Natural killer cell treated with Interleukin-12 subunit alpha and Interleukin-12 subunit beta and Interleukin-15 and Interleukin-18, amount 100 ng/mL, for 72 hours (primary cell): Measurements from ENCODE around the gene STK33. TPM values are rescaled to one million over a fixed set of nuclear protein-coding genes. Genes with fewer than 3 reads are reported as not detected.

Source experiments
- ATAC-seq, 2 donors: fragments of 150-1000 bp; cut with Tn5 transposase in 1 of 2; sonication (Bioruptor Pico), chemical (Tn5 transposase) in 1 of 2; 2 replicates each; pipeline ENCODE4 v1.10.0; 2021
- DNase-seq: peaks from one replicate; pipeline ENCODE4 v3.0.0; 2022; ENCODE audit warnings: low spot score
- H3K27ac Mint-ChIP-seq, 2 donors: 1 replicate in 1 of 2; 2 replicates in 1 of 2; pipeline ENCODE4 v1.8.0; 2022; ENCODE audit warnings: mixed read lengths in 2 of 2, mild to moderate bottlenecking in 1 of 2, moderate library complexity in 1 of 2
- H3K27me3 Mint-ChIP-seq, 2 donors: 1 replicate in 1 of 2; 2 replicates in 1 of 2; pipeline ENCODE4 v1.8.0; 2022; ENCODE audit warnings: mixed read lengths in 2 of 2
- H3K36me3 Mint-ChIP-seq: one replicate; pipeline ENCODE4 v1.8.0; 2022; ENCODE audit warnings: mixed read lengths
- H3K4me1 Mint-ChIP-seq, 2 donors: 1 replicate in 1 of 2; 2 replicates in 1 of 2; pipeline ENCODE4 v1.8.0; 2022; ENCODE audit warnings: low read depth in 2 of 2, mixed read lengths in 2 of 2, mild to moderate bottlenecking in 1 of 2
- H3K4me3 Mint-ChIP-seq: one replicate; pipeline ENCODE4 v1.8.0; 2022; ENCODE audit warnings: mixed read lengths
- H3K9me3 Mint-ChIP-seq: 2 replicates; pipeline ENCODE4 v1.8.0; 2022; ENCODE audit warnings: mixed read lengths
- total RNA-seq, 2 donors: library from RNA; stranded (reverse); gene quantifications; one replicate each; pipeline ENCODE4 v1.2.3, GENCODE V29; 2022

Gene STK33
- total RNA-seq, 2 donors from 2014 or later = 0.74 to 1.5 TPM

GRCh38 chr11:8403310-8403709 lies 190.7 kb downstream of the STK33 start:
- no peak overlapping the region for H3K4me3 Mint-ChIP-seq
- no peak for ATAC-seq
- peaks cover 2 to 15% of the 10 kb centered on the region in 2 donors for H3K27me3 Mint-ChIP-seq
- no peaks in the 10 kb centered on the region for H3K4me1 Mint-ChIP-seq
- no peak for DNase-seq
- H3K9me3 Mint-ChIP-seq = no peaks in the 10 kb centered on the region
- no peaks in the 10 kb centered on the region for H3K36me3 Mint-ChIP-seq
- no peak overlapping the region for H3K27ac Mint-ChIP-seq

DNA sequence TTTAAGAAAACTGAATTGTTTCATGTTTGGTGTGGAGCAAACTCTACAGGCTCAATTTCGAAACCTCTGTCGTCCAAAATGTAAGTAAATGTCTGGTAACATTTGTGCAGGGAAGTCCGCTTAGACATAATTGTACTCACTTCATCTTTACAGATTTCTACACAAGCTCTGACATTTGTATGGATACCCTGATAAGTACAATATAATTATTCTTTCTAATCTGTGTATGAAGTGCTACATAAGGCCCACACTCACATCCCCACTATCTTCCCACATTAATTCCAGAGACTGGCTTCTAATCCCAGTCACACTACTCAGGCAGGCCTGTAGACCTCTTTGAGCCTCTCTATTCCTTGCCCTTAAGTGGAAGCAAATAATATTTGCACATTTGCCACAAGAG lies 201.1 kb downstream of the STK33 start:
- Mint-ChIP-seq H3K9me3 (no peaks in the 10 kb centered on the region), H3K4me3 (no peak overlapping the region), H3K27ac (no peak overlapping the region), H3K4me1 (no peaks in the 10 kb centered on the region), H3K36me3 (no peaks in the 10 kb centered on the region), H3K27me3 (peaks cover 13 to 27% of the 10 kb centered on the region in 2 donors)
- no peak for ATAC-seq
- DNase-seq = no peak

DNA sequence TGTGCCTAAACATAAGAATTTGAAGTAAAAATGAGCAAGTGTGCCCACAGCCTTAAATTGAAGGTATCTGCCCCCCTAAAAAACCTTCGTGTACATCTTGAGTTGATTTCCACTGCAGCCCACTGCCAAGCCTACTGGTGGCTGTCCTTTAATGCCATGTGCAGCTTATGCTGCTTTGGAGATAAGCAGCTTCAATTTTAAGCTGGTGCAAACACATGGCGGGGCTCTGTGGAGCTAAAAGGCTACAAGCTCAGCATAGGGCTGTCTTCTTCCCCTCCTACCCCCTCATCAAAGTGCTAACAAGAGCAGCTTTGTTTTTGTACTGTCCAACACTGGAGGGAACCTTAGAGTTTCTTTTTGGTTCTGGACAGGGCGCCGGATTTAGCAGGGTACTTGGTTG lies 201.9 kb downstream of the STK33 start:
- Mint-ChIP-seq H3K9me3 (no peaks in the 10 kb centered on the region), H3K4me1 (no peaks in the 10 kb centered on the region), H3K27me3 (peaks cover 14 to 21% of the 10 kb centered on the region in 2 donors), H3K36me3 (no peaks in the 10 kb centered on the region), H3K4me3 (no peak overlapping the region), H3K27ac (no peak overlapping the region)
- DNase-seq (no peak), ATAC-seq (no peak)

GRCh38 chr11:8390851-8391612 lies 203.0 kb downstream of the STK33 start:
- no peaks in the 10 kb centered on the region for H3K36me3 Mint-ChIP-seq
- DNase-seq (no peak), ATAC-seq (no peak)
- H3K4me1 Mint-ChIP-seq = no peaks in the 10 kb centered on the region
- H3K9me3 Mint-ChIP-seq = no peaks in the 10 kb centered on the region
- H3K27ac Mint-ChIP-seq = no peak overlapping the region
- H3K27me3 Mint-ChIP-seq = peaks cover 14 to 21% of the 10 kb centered on the region in 2 donors
- H3K4me3 Mint-ChIP-seq = no peak overlapping the region

GRCh38 chr11:8389029-8389996 lies 204.7 kb downstream of the STK33 start:
- peaks cover 8 to 14% of the 10 kb centered on the region in 2 donors for H3K27me3 Mint-ChIP-seq
- H3K4me1 Mint-ChIP-seq = no peaks in the 10 kb centered on the region
- DNase-seq (no peak), ATAC-seq (no peak)
- H3K36me3 Mint-ChIP-seq = no peaks in the 10 kb centered on the region
- H3K9me3 Mint-ChIP-seq = no peaks in the 10 kb centered on the region
- no peak overlapping the region for H3K27ac Mint-ChIP-seq
- H3K4me3 Mint-ChIP-seq = no peak overlapping the region

DNA sequence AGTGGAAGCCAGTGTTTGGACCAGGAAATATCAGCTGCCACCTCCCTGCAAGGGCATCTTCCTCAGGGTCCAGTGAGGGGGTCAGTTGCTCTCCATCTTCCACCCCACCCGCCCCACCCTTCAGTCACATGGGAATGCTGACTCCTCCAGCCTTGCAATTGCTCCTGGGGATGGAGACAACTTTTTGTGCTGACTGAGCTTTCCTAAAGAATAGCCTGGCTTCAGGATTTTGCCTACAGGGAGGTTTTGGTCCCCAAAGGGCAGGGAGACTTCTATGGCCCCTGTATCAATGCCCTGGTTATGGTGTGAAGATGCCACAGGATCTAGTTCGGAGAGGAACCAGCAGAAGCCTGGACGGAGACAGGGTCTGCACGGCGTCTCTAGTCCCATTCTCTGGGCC lies 206.3 kb downstream of the STK33 start:
- no peak for DNase-seq
- Mint-ChIP-seq H3K4me3 (no peak overlapping the region), H3K4me1 (no peaks in the 10 kb centered on the region), H3K9me3 (no peaks in the 10 kb centered on the region), H3K36me3 (no peaks in the 10 kb centered on the region), H3K27me3 (peaks cover 8 to 11% of the 10 kb centered on the region in 2 donors), H3K27ac (no peak overlapping the region)
- no peak for ATAC-seq

DNA sequence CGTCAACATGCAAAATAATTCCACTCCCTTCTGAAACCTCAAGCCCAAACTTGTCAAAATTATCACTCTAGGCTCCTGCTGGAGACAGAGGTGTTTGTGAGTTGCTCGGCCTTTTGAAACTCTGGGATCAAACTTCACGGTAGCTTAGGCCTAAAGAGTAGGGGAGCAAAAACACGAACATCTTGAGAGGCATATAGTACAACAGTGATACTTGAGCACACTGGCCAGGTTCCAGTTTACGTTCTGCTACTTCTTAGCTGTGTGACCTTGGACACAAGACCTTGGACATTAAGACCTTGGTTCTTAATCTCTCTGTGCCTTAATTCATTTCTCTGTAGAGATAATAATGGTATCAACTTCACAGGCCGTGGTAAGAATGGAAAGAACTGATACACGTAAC lies 206.9 kb downstream of the STK33 start:
- H3K4me3 Mint-ChIP-seq = no peak overlapping the region
- H3K27ac Mint-ChIP-seq = no peak overlapping the region
- no peaks in the 10 kb centered on the region for H3K36me3 Mint-ChIP-seq
- H3K9me3 Mint-ChIP-seq = no peaks in the 10 kb centered on the region
- no peak for ATAC-seq
- peaks cover 8 to 11% of the 10 kb centered on the region in 2 donors for H3K27me3 Mint-ChIP-seq
- H3K4me1 Mint-ChIP-seq = no peaks in the 10 kb centered on the region
- DNase-seq = no peak

DNA sequence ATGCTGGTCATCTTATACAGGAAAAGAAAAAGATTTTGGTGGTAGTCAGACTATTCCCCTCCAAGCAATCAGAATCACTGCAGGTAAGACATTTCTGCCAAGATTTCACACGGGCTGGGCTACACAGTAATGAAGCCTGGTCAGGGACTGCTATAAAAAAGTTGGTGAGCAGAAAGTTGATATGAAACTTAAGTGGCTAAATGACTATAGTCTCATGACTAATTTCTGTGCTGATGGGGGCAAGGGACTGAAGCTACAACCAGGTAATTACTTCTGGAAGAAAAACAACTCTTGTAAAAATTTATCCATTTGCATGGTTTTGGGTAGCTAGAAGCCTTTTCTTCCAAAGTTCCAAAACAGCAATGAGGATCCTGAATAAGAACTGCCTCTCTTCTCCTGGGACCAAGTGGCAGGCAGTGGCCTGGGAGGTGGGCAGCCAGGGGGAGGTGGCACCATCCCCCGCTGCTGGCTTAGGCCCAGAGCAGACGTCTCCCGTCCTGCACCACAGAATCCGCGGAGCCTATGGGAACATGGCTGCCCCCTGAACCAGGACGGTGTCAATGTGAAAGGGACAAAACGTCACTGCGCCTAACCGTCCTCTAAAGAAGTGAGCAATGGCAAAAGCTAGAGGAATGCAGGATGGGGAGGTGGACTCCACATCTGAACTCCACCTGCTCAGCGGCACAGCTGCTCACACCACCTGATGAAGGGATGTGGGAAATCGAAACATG lies 207.7 kb downstream of the STK33 start:
- no peak overlapping the region for H3K27ac Mint-ChIP-seq

DNA sequence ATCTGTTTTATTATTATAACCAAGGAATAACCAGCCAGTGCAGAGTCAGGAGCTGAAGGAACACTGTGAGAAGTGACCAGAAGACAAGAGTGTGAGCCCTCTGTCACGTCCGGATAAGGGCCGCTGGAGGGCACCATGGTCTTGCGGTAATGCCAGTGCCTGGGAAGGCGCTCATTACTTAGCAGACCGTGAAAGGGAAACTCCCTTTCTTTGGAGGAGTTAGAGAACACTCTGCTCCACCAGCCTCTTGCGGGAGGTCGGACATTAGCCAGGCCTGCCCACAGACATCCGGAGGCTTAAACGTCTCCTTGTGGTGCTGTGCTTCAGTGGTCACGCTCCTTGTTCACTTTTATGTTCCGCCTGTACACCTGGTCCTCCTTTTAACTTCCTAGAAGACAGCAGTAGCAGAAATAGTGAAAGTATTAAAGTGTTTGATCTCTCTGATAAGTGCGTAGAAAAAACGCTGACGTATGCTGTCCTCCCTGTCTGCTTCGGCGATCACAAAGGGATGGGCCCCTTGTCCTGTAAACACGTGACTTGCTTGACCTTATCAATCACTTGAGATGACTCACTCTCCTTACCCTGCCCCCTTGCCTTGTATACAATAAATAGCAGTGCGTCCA lies 209.7 kb downstream of the STK33 start:
- DNase-seq (no peak), ATAC-seq (no peak)
- H3K27me3 Mint-ChIP-seq = peaks cover under 1 to 4% of the 10 kb centered on the region in 2 donors
- no peak overlapping the region for H3K27ac Mint-ChIP-seq
- H3K4me3 Mint-ChIP-seq = no peak overlapping the region
- H3K36me3 Mint-ChIP-seq = no peaks in the 10 kb centered on the region
- H3K4me1 Mint-ChIP-seq = no peaks in the 10 kb centered on the region
- H3K9me3 Mint-ChIP-seq = no peaks in the 10 kb centered on the region

More for the DNA sequence above, 207.7 kb downstream of the STK33 start:
- Mint-ChIP-seq H3K36me3 (no peaks in the 10 kb centered on the region), H3K4me1 (no peaks in the 10 kb centered on the region), H3K27me3 (peaks cover 7% of the 10 kb centered on the region in 2 donors), H3K9me3 (no peaks in the 10 kb centered on the region), H3K4me3 (no peak overlapping the region)
- DNase-seq (no peak), ATAC-seq (no peak)

DNA sequence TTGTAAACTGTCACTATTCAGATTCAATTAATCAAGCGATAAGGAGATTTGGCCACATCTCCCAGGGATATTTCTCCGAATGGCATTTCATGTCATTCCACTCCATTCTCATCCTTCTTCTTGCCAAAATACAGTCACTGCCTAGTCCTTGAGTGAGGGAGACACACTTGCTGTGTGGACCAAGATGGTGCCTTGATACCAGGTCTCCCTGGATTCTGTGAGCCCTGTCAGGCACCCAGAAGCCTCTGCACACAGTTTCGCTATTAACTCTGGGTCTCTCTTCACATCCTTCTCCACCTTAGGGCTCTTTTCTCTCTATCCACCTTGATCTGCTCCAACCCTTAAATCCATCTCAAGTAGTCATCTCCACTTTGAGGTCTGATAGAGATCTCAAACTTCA lies 210.4 kb downstream of the STK33 start:
- Mint-ChIP-seq H3K4me3 (no peak overlapping the region), H3K36me3 (no peaks in the 10 kb centered on the region), H3K27me3 (peaks cover 4 to 7% of the 10 kb centered on the region in 2 donors), H3K4me1 (no peaks in the 10 kb centered on the region), H3K27ac (no peak overlapping the region), H3K9me3 (no peaks in the 10 kb centered on the region)
- ATAC-seq (no peak), DNase-seq (no peak)

GRCh38 chr11:8383227-8383626 lies 210.8 kb downstream of the STK33 start:
- Mint-ChIP-seq H3K9me3 (no peaks in the 10 kb centered on the region), H3K27ac (no peak overlapping the region), H3K27me3 (peaks cover 4 to 11% of the 10 kb centered on the region in 2 donors), H3K36me3 (no peaks in the 10 kb centered on the region), H3K4me1 (no peaks in the 10 kb centered on the region), H3K4me3 (no peak overlapping the region)
- DNase-seq (no peak), ATAC-seq (no peak)

DNA sequence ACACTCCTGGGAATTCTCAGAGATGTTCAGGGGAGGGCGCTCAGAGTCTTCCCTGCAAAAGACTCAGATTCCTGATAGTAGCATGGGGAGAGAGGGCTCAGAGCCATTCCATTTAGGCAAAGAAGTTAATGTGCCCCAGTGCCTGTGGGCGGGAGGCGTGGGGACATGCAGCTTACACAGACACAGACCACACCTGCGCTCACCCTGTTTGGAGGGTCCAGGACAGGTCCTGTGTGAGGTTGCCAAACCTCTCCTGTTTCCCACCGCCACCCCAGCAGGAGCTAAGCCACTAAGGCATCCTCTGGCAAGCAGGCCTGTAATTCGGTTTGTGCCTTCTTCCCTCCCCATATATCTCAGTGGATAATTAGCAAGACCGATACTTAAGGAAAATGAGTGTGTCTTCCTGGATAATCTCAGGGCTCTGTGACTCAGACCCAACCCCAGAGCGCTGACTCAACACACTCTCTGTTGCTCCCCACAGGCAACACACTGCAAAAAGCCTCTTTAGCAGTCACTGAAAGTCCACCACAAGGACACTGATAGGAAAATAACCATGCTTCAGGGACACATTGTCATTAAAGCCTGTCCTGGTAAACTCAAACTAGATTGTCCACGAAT lies 211.5 kb downstream of the STK33 start:
- no peaks in the 10 kb centered on the region for H3K36me3 Mint-ChIP-seq
- H3K27ac Mint-ChIP-seq = no peak overlapping the region
- peak in 1 of 2 donors; percentile 44 for ATAC-seq

DNA sequence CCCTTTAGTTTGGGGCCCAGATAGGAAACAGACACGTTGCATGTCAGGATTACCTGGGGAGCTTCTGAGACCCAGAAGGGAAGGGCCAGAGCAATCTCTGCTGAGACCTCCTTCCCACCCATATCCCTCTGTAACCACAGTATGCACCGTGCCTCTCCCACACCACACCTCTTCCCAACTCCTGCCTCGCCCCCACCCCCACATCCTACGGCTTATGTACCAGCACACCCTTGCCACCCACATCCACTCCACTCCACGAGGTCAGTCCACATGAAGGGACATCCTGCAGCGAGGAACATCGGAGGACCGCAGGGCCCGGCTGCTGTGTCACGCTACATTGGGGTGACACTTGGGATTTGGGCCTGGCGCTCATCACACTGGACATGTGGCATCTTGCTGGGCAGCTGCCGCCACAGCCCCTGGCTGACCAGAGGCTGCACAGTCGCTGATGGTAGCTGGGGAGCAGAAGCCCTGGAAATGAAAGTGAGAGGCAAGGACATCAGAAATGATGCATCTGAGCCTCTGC lies 212.1 kb downstream of the STK33 start:
- Mint-ChIP-seq H3K27me3 (peaks cover 2 to 24% of the 10 kb centered on the region in 2 donors), H3K4me3 (no peak overlapping the region), H3K36me3 (no peaks in the 10 kb centered on the region), H3K27ac (no peak overlapping the region), H3K9me3 (no peaks in the 10 kb centered on the region), H3K4me1 (no peaks in the 10 kb centered on the region)
- no peak for DNase-seq
- peak in 1 of 2 donors; percentile 21 for ATAC-seq

More for the DNA sequence above, 211.5 kb downstream of the STK33 start:
- H3K27me3 Mint-ChIP-seq = peaks cover 2 to 18% of the 10 kb centered on the region in 2 donors
- H3K9me3 Mint-ChIP-seq = no peaks in the 10 kb centered on the region
- no peaks in the 10 kb centered on the region for H3K4me1 Mint-ChIP-seq
- H3K4me3 Mint-ChIP-seq = no peak overlapping the region
- no peak for DNase-seq
